GM19372 (cell line): ENCODE measurements around the gene GRIA3.

Experiments
- ATAC-seq: cut with Tn5 transposase; IDR thresholded peaks from one replicate; pipeline ENCODE4 v1.9.1; 2021; ENCODE audit warnings: mild to moderate bottlenecking, low read depth, moderate library complexity; ENCODE audit not compliant: unreplicated experiment

The GRIA3 gene

DNA sequence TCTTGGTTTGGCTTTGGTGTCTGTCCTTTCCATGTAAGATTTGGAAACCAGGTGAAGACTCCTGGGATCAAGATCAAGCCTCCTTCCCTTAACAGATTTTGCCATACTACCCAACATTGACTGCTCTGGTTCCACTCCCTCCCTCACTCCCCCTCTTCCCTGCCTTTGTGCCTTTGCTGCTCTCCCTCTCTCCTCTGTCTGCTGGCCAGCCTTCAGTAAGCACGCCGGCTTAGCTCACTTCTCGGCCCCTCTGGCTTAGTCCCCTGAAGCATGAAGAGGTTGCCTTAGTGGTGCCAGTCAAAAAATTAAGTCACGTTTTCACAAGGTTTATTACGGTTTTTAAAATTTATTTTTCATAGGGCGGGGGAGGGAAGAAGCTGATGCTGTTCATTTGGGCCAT is 6.0 kb downstream of the GRIA3 start:
- ATAC-seq, result no peak

DNA sequence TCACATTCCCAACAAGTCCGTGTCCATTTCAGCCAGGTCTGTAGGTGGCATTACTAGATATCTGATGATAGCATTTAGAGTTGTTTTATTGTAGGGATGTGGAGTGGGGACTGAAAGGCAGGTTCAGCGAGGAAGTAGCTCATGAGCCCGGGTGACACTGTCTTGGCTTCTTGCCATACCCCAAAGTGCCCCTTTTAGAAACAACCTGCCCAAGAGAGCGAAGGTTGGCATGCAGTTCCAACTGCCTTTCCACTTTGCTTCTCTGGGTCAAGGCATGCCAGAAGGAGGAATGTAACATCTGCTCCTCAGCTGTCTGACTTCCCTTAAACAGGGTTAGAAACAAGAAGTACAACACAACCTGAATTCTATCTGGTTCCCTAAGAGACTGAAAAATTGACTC is 9.0 kb downstream of the GRIA3 start:
- ATAC-seq, result no peak

DNA sequence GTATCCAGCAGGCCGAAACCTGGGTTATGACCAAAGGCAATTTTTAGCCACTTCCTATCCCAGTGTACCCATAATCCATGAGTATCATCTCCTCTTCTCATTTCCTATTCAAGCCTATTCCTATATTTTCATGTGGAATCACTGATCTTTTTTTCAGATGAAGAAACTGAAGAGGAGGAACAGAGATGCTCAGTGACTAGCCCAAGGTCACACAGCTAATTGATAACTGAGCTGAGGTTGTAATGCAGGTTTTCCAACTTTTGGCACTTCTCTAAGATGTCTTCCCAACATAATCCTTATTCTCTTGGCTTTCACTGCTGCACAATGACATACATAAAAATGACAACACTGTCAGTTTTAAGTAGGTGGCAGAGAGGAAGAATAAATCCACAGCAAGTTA is 15.3 kb downstream of the GRIA3 start:
- no peak for ATAC-seq

DNA sequence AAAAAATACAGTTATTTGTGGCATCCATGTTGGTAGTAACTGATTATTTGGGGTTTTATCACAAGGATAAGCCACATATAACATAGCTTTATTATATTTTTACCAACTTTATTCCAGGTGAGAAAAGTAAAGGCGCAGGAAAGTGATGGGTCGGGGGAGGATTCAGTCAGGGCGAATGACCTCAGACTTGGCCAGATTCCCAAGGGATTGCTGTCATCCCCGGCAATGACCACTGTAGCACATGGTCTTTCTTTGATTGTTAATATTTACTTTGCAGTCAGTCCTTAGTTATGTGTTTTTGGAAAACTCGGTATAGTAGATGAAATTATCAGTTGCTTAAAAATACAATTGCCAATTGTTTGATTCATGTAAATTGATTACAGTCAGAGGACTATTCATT is 17.6 kb downstream of the GRIA3 start:
- no peak for ATAC-seq

DNA sequence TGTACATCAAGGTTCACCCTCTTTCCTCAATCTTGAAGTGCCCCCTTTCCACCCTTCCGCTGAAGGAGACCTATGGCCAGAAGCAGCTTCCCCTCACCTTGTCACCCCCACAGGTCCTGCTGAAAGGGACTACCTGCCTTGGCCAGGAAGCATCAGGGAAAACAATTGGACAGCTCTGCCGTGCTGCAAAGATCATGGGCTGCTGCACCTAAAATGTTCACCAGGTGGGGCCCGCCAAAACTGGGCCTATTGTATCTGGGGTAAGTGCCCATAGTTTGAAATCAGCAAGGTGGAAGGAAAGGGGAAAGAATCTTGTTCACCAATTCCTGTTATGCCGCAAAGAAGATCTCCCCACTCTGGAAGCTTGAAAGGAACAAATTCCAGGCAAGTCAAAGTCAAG is 18.4 kb downstream of the GRIA3 start:
- no peak for ATAC-seq

DNA sequence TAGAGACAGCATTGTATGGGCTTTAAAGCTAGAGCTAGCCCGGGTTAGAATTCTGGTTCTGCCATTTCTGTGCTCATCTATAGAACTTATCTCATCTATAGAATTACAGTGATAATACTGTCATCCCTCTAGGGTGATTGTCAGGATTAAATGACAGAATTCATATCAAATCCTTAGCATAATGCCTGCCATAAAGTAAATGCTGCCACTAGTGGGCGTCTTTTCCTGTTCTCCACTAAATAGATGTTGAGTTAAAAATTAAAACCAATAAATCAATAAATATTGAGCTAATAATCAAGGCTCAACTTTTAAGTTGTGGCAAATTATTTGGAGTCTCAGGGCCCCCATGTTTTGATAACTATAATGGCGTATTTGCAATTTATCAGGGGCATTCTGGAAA is 19.7 kb downstream of the GRIA3 start:
- no peak for ATAC-seq

DNA sequence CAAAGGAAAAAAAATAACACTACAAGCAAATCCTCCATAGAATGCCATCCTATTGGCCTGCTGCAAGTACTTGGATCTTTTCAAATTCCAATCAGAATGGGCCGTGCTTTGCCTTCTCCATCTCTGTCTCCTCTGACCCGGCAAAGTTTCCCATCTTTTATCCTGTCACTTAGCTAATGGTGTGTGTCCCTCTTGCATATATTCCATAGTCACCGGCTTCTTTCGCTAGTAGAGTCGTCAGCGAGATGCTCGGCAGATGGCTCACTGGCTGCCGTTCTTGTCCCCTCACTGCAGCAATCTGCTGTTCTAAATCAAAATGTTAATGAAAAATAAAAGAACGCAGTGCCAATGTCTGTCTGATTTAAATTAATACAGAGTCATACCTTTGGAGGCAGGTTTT is 22.1 kb downstream of the GRIA3 start:
- no peak for ATAC-seq

DNA sequence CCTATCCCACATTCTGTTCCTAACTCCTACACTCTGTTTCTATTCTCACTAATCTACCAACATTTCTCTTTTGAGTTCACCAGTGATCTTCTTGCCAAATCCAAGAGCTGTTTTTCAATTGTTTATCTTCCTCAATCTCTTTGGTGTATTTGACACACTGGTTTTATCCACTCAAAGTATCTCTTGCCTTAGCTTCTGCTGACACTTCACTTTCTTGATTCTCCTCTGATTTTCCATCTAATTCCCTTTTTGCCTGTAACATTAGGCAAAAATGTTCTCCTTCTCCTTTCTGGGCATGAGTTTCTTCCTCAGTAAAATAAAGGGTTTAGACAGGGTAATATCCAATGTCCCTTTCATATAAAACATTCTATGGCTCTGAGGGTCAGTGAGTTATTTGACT is 26.2 kb downstream of the GRIA3 start:
- ATAC-seq, result no peak

DNA sequence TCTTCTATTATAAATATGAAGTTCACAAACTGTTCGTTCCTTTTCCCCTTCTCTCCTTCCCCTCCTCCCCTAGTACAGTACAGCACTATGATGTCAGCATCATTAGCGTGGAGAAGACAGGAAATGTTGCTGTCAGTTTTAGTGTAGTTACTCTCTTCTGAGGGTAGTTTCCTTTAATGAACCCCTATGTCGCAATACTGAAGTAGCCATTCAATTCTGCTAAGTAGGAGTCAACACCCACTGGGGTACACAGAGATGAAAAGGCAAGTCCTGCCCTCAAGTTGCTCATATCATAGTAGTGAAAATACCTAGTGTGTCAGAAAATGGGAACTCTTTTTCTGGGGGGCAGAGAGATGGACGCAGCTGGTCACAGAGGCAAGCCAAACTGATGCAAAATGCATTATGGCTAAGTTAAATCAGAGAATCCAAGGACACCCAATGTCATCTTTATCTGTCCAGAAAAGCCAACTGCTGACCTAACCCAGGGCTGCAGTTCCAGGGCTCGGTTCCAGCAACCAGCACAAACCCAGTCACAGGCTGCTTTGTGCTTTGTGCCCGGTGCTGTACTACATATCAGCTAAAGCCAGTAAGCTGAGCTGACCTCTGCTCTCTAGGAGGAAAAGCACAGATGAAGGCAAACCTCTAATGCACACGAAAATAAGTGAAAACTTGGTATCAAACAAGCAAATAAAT is 31.5 kb downstream of the GRIA3 start:
- no peak for ATAC-seq

DNA sequence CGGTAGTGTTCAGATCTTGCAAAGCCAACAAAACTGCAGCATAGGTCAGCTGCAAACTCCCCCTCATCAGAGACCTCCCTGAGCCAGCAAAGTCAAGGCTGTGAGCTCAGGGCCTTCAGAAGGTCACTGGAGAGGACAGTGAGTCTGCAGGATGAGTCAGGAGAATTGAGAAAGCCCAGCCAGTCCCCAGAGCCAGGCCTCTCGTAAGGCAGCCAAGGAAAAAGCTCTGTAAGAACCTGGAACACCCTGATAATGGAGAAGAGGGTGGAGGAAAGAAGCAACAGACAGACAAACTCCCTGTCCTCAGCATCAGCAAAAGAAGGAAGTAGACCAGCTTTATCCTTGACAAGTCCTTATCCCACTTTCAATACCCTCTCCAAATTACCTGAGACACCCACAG is 33.0 kb downstream of the GRIA3 start:
- ATAC-seq, result no peak

DNA sequence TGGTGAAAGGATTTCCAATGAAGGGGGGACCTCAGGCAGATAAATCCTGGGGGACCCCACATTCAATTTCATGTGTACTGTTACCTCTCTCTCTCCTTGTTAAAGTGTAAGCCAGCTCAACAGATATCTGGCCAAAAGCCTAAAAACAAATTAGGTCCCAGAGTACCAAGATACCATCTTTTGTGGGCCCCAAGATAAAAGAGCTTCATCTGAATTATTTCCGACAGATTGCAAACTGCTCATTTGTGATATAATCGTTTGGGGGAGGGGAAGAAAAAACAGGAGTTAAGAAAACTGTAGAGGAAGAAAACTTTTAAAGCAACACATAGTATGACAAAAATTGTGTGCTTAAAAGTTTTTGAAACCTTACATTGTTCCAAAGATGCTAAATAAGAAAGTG is 33.6 kb downstream of the GRIA3 start:
- no peak for ATAC-seq

DNA sequence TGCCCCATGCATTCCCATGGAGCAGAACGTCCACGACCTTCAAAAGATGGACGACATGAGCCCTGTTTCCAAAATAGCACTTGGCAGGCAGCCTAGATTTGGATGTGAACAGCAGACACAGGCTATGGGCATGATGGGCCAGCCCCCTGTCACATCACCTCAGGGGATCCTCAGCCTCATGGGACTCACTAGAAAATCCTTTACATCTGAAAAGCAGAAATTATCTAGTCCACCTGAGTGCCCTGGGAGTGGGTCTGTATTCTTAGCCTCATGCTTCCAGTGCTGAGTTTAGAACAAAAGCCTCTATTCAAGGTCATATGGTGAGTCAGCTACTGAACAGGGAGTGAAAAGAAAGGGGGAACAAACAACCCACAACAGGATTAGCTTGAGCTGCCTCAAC is 35.8 kb downstream of the GRIA3 start:
- no peak for ATAC-seq

DNA sequence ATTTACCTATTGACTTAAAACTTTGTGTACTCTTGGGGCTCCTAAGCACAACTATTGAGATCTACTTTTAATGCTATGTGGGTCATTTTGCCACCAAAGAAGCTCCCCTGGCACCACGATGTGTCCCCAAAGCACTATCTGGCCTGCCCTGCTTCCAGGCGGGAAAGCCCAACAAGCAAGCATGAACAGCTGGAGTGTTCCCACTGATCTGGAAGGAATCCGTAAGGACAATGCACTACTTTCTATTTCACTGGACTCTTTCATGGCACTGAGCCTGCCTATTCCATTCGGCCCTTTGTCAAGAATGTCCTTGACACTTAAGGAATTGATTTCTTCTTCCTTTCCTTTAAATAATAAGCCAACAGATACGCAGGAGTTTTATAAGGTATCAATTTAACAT is 38.8 kb downstream of the GRIA3 start:
- no peak for ATAC-seq

DNA sequence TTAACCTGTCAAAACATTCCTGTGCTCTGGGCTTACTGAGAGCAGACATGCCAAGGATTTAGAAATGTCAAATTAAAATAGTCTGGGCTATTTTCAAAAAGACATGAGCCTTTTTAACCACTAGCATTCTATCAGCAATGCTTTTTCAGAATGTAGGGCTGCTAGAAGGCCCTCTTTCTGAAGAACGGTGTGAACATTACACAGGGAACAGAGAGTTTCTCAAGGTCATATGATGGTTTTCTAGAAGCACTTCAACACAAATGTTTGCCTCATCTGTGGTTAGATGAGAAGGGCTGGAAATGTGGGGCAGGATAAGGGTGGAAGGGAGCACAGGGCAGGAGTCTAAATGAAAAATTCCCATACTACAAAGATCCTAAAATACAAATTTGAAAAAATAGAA is 39.3 kb downstream of the GRIA3 start:
- no peak for ATAC-seq

DNA sequence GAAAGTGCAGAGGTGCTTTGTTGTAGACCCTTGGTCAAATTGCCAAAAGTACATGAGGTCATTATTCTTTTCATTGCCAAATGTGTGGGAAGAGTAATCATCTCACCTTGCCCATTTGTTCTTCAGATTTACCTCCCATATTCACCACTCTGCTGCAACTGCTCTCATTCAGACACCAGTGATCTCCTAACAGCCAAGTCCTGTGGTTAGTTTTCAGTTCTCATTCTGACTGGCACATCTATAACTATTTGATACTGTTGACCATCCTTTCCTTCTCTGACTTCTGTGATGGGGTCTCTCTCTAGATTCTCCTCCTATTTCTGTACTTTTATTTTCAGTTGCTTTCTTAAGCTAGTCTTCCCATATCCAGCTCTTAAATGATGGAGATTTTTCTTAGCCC is 39.8 kb downstream of the GRIA3 start:
- ATAC-seq, result no peak

DNA sequence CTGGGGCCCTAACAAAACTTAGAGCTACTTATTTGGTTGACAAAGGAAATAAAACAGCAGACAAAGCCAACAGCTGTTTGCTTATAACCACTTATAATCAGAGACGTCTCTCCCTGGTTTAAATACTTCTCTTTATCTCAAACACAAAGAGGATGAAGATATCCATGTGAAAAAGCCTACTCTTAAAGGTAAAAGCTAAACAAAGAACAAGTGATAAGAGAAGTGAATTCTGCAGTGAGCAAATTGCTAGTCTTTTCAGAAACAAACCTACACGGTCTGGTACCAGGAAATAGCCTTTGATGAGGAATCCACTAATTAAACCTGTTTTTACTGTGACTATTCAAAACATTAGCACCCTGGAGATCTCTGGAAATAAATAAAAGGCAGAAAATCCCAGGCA is 46.7 kb downstream of the GRIA3 start:
- no peak for ATAC-seq

DNA sequence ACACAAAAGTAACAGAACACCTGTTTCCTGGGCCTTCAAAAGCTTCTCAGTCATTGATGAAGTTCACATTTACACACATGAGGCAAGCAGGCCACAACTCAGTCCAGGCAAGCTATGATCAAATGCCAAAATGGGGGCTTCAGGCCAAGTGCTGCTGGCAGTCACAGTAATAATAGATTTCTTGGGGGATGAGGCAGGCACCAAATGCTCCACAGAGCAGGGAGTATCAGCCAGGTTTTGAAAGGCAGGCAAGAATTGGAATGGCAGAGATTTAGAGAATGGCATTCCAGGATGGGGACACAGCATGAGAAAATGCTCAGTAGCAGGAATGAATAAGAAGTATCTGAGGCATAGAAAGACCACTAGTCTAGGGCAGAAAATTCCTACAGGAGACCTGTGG is 52.8 kb downstream of the GRIA3 start:
- no peak for ATAC-seq

DNA sequence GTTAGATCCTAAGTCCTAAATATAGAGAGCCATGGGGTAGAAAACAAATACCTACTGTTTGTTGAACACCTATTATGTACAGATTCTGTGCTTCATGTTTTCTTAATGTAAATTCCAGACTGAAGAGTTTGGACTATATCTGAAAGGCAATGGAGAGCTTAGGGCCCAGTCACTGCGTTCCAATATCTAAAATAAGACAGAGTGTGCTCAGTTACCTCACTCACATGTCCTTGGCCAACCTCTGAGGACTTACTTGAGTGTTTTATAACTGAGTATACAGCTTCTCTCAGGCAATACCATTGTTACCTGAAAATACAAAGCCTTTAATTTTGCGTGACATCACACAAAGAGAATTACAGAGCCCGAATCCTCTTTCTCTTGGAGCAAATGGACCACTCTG is 53.2 kb downstream of the GRIA3 start:
- no peak for ATAC-seq

DNA sequence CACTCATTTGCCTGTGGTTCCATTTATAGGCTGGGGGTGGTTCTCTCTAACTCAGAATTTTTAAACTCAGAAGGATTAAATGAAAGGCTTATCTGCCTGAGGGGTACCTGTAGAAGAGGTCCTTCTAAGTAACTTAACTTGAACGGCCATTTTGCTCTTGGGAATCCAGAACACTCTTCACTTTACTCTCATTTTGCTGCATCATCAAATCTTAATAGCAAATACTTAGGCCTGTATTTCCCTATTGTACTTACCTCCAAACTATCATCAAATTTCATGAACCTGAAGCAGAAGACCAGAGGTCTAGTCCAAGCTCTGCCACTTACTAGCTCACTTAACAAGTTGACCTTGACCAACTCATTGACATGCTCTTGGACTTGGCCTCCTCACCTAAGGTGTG is 70.4 kb downstream of the GRIA3 start:
- no peak for ATAC-seq

DNA sequence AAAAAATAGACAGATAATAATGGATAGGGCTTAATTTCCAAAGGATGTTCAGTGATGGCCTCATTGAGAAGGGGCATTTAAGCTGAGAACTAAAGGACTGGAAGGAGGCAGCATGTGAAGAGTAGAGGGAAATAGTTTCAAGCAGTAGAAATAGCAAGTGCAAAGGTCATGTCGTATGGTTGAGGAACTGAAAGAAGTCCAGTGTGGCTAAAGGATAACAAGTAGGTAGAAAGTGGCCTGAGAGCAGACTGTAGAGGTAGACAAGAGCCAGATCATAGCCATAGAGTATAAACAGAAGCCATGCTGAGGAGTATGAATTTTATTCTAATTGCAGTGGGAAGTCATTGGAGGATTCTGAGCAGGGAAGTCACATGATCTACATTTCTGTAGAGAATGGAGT is 72.3 kb downstream of the GRIA3 start:
- ATAC-seq, result no peak

DNA sequence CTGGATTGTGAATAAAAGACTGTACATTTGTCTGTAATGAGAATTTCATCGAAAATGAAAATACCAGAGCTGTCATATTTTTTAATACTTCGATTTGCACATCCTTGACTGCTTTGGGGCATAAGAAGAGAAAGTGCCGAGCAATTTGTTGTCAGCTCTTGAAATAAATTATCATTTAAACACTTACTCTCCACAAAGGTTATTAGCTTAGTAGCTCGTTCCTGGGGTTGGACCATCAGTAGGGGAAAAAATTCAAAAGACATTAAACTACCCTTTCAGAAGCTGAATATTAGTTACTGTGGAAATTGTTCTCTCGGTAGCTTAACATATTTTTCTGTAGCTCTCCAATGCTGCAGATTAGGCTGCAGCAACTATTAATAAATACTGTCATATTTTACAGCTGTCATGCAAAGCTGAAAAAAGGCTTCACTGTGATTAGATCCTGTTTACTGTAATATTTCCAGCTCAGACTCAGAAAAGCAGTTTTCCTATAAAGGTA is 76.9 kb downstream of the GRIA3 start:
- no peak for ATAC-seq

DNA sequence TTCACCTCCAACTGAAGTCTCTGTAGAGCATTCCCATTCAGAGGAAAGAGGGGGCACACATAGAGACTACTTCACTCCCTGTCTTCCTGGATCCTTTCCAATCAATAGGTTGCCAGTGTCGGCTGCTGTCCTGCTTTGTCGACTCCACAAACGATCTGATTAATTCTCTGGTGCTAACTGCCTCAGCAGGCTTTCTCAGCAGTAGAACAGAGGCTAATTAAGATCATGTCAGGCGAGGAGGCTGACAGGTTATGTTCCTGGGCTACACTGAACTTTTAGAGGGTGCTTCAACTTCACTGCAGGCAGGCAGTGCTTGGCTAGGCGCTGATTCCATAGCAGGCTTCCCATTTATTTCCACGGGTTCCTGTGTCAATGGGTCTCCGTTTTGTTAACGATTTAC is 79.2 kb downstream of the GRIA3 start:
- ATAC-seq, result no peak

DNA sequence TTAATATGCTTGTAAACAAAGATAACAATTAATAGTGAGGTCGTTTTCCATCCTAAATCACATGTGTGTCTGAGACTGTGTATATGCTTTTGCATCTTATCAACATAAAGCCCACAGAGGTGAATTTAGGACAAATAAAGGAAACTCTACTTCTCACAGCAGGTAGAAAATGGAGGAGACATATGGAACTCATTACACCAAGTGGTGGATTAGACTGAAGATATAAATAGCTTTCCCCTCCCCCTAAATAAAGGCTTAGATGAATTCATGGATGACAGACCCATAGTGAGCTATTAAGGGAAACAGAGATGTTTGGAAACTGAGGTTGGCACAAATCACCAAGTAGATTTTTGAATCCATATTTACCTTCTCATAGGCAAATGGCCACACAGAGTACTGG is 79.7 kb downstream of the GRIA3 start:
- ATAC-seq, result no peak
